Activated B cell treated with CpG ODN at 0.5 μM for 24 hours (primary cell): Measurements from ENCODE around the gene SLC1A2. TPM values are rescaled to one million over a fixed set of nuclear protein-coding genes. Genes with fewer than 3 reads are reported as not detected.

Experiments used
- ATAC-seq: fragments of 200-7000 bp; cut with Tn5 transposase; one replicate; pipeline ENCODE4 v1.10.0; 2021; ENCODE audit warnings: low read depth, mild to moderate bottlenecking, moderate library complexity
- CTCF ChIA-PET: fragments of 350-600 bp; sonication (Branson Sonifier 250); formaldehyde crosslinking; loops from one replicate; lab custom pipeline; 2021; ENCODE audit warnings: antibody characterized with exemption; lab: Charles Lee
- POLR2A ChIA-PET: fragments of 350-600 bp; sonication (Branson Sonifier 250); formaldehyde crosslinking; loops from one replicate; lab custom pipeline; 2021; ENCODE audit warnings: antibody characterized with exemption; lab: Charles Lee
- DNase-seq: peaks from one replicate; pipeline ENCODE4 v3.0.0; 2022
- H3K27ac Mint-ChIP-seq: one replicate; pipeline ENCODE4 v1.8.0; 2020; ENCODE audit warnings: mixed read lengths
- H3K27me3 Mint-ChIP-seq: one replicate; pipeline ENCODE4 v1.8.0; 2021; ENCODE audit warnings: mixed read lengths
- H3K36me3 Mint-ChIP-seq: one replicate; pipeline ENCODE4 v1.8.0; 2021; ENCODE audit warnings: low read depth, mixed read lengths
- H3K4me1 Mint-ChIP-seq: one replicate; pipeline ENCODE4 v1.8.0; 2021; ENCODE audit warnings: mixed read lengths
- H3K4me3 Mint-ChIP-seq: one replicate; pipeline ENCODE4 v1.8.0; 2020; ENCODE audit warnings: mild to moderate bottlenecking, mixed read lengths
- H3K9me3 Mint-ChIP-seq: one replicate; pipeline ENCODE4 v1.8.0; 2020; ENCODE audit warnings: mixed read lengths
- CTCF ChIP-seq: fragments of 200-600 bp; IDR thresholded peaks from one replicate; pipeline ENCODE4 v1.8.0; 2022; ENCODE audit warnings: antibody characterized with exemption, mild to moderate bottlenecking
- intact Hi-C: fragments of 100-400 bp; cut with micrococcal nuclease; formaldehyde crosslinking; loops from one replicate; pipeline ENCODE4 v1.15.1; 2024
- total RNA-seq: library from RNA; stranded (reverse); gene quantifications from 2 replicates; pipeline ENCODE4 v1.2.3, GENCODE V29; 2022

SLC1A2 gene
- total RNA-seq, 1 donor from 2014 or later = not detected

GRCh38 chr11:35318977-35319925 is 100.1 kb downstream of the SLC1A2 start:
- no peak for TF ChIP-seq CTCF
- intact Hi-C loops = no loop called here
- H3K9me3 Mint-ChIP-seq = no peaks in the 10 kb centered on the region
- no peaks in the 10 kb centered on the region for H3K36me3 Mint-ChIP-seq
- CTCF ChIA-PET = interaction anchor here (1.3 kb wide), 1 partner anchor 13 kb away, joined by 3 read pairs; no protein-coding TSS in a partner anchor
- H3K4me1 Mint-ChIP-seq = peaks cover 44% of the 10 kb centered on the region
- ATAC-seq (peak; percentile 45), DNase-seq (no peak)
- H3K27me3 Mint-ChIP-seq = no peaks in the 10 kb centered on the region
- POLR2A ChIA-PET = interaction anchor here (1.1 kb wide), 1 partner anchor 10 kb away, joined by 3 read pairs; no protein-coding TSS in a partner anchor
- peak overlapping the region; percentile 42 for H3K27ac Mint-ChIP-seq
- H3K4me3 Mint-ChIP-seq = peak overlapping the region; percentile 4

DNA sequence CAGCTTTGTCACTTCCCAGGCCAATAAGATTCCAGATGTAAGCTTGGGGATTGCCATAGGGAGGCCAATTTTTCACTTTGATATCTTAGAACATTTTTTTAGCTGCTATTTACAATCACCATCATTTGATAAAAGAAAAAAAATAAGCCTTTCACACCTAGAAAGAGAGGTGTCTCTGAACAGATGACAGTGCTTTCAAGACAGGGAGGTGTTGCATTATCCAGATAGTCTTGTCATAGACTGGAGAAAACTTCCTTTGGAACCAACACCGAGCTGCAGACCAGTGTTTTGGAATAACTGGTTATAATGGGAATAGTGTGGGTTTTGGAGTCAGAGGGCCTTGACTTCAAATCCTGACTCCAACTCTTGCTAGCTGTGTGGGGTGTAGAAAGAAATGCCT is 101.0 kb downstream of the SLC1A2 start:
- H3K4me1 Mint-ChIP-seq = peaks cover 53% of the 10 kb centered on the region
- no peaks in the 10 kb centered on the region for H3K36me3 Mint-ChIP-seq
- H3K4me3 Mint-ChIP-seq = no peak overlapping the region
- ATAC-seq (no peak), DNase-seq (no peak)
- no peak for TF ChIP-seq CTCF
- no peaks in the 10 kb centered on the region for H3K27me3 Mint-ChIP-seq
- no peak overlapping the region for H3K27ac Mint-ChIP-seq
- ChIA-PET POLR2A (interaction anchor here (1.2 kb wide), 1 partner anchor 16 kb away, joined by 3 read pairs; no protein-coding TSS in a partner anchor), CTCF (interaction anchor here (0.7 to 1.5 kb wide), 2 partner anchors 12 to 73 kb away, joined by 3 to 7 read pairs; no protein-coding TSS in a partner anchor)
- H3K9me3 Mint-ChIP-seq = no peaks in the 10 kb centered on the region
- intact Hi-C loops = no loop called here

DNA sequence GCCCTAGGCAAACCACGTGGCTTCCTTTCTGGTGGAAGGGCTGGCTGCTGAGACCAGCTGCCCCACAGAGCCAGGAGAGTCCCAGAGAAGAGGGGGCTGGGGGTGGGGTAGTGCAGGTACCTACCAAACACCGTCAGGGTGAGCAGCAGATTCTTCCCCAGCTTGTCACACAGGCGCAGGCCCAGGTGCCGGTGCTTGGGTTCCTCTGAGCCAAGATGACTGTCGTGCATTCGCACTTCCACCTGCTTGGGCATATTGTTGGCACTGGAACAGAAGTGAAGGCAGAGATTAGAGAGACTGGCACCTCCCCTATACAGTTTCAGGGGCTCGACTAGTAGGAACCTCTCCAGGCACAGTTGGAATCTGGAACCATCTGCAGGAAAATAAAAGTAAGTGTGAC is 102.1 kb downstream of the SLC1A2 start:
- no peak for ATAC-seq
- no peak overlapping the region for H3K27ac Mint-ChIP-seq
- H3K4me3 Mint-ChIP-seq = no peak overlapping the region
- no peaks in the 10 kb centered on the region for H3K9me3 Mint-ChIP-seq
- peaks cover 64% of the 10 kb centered on the region for H3K4me1 Mint-ChIP-seq
- POLR2A ChIA-PET = interaction anchor here (1.5 kb wide), 1 partner anchor 10 kb away, joined by 5 read pairs; no protein-coding TSS in a partner anchor
- no peaks in the 10 kb centered on the region for H3K27me3 Mint-ChIP-seq
- CTCF ChIA-PET = interaction anchor here (1.5 kb wide), 1 partner anchor 11 kb away, joined by 7 read pairs; no protein-coding TSS in a partner anchor
- intact Hi-C loops = no loop called here
- no peak for TF ChIP-seq CTCF
- no peaks in the 10 kb centered on the region for H3K36me3 Mint-ChIP-seq
- no peak for DNase-seq

DNA sequence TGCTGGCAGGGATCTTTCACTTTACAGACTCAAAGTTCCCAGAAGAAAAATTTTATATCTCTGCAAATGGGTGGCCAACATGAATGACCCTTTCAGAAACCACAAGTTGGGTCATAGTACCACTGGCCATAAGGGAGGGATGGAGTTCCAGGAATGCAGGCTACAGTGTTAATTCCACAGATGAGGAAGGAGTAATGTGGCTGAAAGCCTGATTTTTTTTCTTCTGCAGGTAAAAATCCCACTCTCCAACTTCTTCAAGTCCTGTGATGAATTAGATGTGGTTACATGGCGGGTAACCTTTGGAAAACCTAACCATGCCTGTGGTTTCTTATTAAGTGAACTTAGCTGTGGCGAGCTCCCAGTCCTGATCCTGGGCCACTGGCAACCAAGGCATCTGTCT is 103.2 kb downstream of the SLC1A2 start:
- no peak overlapping the region for H3K27ac Mint-ChIP-seq
- H3K9me3 Mint-ChIP-seq = no peaks in the 10 kb centered on the region
- no peak for ATAC-seq
- intact Hi-C loops = no loop called here
- no peak for DNase-seq
- no peak for TF ChIP-seq CTCF
- H3K27me3 Mint-ChIP-seq = no peaks in the 10 kb centered on the region
- H3K36me3 Mint-ChIP-seq = no peaks in the 10 kb centered on the region
- H3K4me1 Mint-ChIP-seq = peaks cover 73% of the 10 kb centered on the region
- no peak overlapping the region for H3K4me3 Mint-ChIP-seq
- POLR2A ChIA-PET = interaction anchor here (0.6 kb wide), 1 partner anchor 125 kb away, joined by 4 read pairs; no protein-coding TSS in a partner anchor
- CTCF ChIA-PET = interaction anchor here (0.6 kb wide), 1 partner anchor 861 kb away, joined by 3 read pairs; no protein-coding TSS in a partner anchor

GRCh38 chr11:35313760-35314153 is 105.6 kb downstream of the SLC1A2 start:
- H3K27me3 Mint-ChIP-seq = no peaks in the 10 kb centered on the region
- peak overlapping the region; percentile 72 for H3K27ac Mint-ChIP-seq
- peak overlapping the region; percentile 38 for H3K4me3 Mint-ChIP-seq
- no peak for DNase-seq
- POLR2A ChIA-PET = interaction anchor here (0.9 to 1.3 kb wide), 3 partner anchors 173 to 728 kb away, joined by 3 read pairs; no protein-coding TSS in a partner anchor
- CTCF ChIA-PET = interaction anchor here (1.0 kb wide), 2 partner anchors 8 to 78 kb away, joined by 4 read pairs; no protein-coding TSS in a partner anchor
- intact Hi-C loops = loop anchor here (1.0 to 5.0 kb wide), 4 partner anchors 17 to 396 kb away; partner anchors contain the start of genes APIP and PDHX
- no peaks in the 10 kb centered on the region for H3K36me3 Mint-ChIP-seq
- H3K4me1 Mint-ChIP-seq = peaks cover 69% of the 10 kb centered on the region
- no peak for TF ChIP-seq CTCF
- H3K9me3 Mint-ChIP-seq = no peaks in the 10 kb centered on the region
- no peak for ATAC-seq
